SK-N-SH (cell line): Measurements from ENCODE around the gene RYR3.

ENCODE experiments used
- EZH2phosphoT487 ChIP-seq: fragments of 200-600 bp; sonication (generic); IDR thresholded peaks from 2 replicates; pipeline ENCODE4 v1.6.1; 2017; ENCODE audit warnings: low read depth, mixed run types, mild to moderate bottlenecking, antibody characterized with exemption, moderate library complexity, borderline replicate concordance
- JUND ChIP-seq: IDR thresholded peaks from 2 replicates; pipeline ENCODE4 v1.4.0; 2012
- RAD21 ChIP-seq: IDR thresholded peaks from 2 replicates; pipeline ENCODE4 v1.6.1; 2012; ENCODE audit warnings: mild to moderate bottlenecking, low read length
- TAF1 ChIP-seq: IDR thresholded peaks from 2 replicates; pipeline ENCODE4 v1.6.1; 2012; ENCODE audit warnings: low read depth, mild to moderate bottlenecking, low read length, moderate library complexity, borderline replicate concordance
- YY1 ChIP-seq: IDR thresholded peaks from 2 replicates; pipeline ENCODE4 v1.4.0; 2012; ENCODE audit warnings: low read depth, mild to moderate bottlenecking
- TF ChIP-seq, protein P1 (sequence below): fragments of 200-600 bp; sonication (generic); IDR thresholded peaks from 2 replicates; pipeline ENCODE4 v1.6.1; 2017; ENCODE audit warnings: antibody characterized with exemption, mild to moderate bottlenecking, moderate library complexity
- TF ChIP-seq, protein P2 (sequence below): IDR thresholded peaks from 2 replicates; pipeline ENCODE4 v1.6.1; 2012; ENCODE audit warnings: mild to moderate bottlenecking, low read depth, low read length, moderate library complexity

DNA sequence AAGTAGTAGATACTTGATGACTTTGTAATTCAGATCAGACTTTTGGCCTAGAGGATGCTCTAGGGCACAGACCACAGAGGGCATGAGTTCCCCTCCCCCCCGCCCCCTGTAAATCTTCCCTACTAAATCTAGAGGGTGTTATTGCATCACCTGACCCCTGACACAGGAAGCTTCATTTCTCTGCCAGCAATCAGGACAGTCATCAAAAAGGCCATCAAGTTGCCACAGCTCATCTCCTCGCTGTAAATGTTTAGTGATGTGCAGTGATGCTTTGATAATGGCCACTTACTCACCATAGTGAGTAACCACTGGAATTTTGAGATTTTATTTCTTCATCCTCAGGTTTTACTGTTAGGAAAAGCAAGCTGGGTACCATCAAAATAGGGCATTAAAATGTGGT, 368.3 kb downstream of the RYR3 start:
- TF ChIP-seq, protein P1, sequence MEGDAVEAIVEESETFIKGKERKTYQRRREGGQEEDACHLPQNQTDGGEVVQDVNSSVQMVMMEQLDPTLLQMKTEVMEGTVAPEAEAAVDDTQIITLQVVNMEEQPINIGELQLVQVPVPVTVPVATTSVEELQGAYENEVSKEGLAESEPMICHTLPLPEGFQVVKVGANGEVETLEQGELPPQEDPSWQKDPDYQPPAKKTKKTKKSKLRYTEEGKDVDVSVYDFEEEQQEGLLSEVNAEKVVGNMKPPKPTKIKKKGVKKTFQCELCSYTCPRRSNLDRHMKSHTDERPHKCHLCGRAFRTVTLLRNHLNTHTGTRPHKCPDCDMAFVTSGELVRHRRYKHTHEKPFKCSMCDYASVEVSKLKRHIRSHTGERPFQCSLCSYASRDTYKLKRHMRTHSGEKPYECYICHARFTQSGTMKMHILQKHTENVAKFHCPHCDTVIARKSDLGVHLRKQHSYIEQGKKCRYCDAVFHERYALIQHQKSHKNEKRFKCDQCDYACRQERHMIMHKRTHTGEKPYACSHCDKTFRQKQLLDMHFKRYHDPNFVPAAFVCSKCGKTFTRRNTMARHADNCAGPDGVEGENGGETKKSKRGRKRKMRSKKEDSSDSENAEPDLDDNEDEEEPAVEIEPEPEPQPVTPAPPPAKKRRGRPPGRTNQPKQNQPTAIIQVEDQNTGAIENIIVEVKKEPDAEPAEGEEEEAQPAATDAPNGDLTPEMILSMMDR = no peak
- TF ChIP-seq EZH2phosphoT487 (no peak), RAD21 (no peak), TAF1 (no peak), JUND (no peak), YY1 (no peak)
- TF ChIP-seq, protein P2, sequence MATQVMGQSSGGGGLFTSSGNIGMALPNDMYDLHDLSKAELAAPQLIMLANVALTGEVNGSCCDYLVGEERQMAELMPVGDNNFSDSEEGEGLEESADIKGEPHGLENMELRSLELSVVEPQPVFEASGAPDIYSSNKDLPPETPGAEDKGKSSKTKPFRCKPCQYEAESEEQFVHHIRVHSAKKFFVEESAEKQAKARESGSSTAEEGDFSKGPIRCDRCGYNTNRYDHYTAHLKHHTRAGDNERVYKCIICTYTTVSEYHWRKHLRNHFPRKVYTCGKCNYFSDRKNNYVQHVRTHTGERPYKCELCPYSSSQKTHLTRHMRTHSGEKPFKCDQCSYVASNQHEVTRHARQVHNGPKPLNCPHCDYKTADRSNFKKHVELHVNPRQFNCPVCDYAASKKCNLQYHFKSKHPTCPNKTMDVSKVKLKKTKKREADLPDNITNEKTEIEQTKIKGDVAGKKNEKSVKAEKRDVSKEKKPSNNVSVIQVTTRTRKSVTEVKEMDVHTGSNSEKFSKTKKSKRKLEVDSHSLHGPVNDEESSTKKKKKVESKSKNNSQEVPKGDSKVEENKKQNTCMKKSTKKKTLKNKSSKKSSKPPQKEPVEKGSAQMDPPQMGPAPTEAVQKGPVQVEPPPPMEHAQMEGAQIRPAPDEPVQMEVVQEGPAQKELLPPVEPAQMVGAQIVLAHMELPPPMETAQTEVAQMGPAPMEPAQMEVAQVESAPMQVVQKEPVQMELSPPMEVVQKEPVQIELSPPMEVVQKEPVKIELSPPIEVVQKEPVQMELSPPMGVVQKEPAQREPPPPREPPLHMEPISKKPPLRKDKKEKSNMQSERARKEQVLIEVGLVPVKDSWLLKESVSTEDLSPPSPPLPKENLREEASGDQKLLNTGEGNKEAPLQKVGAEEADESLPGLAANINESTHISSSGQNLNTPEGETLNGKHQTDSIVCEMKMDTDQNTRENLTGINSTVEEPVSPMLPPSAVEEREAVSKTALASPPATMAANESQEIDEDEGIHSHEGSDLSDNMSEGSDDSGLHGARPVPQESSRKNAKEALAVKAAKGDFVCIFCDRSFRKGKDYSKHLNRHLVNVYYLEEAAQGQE = no peak
